GM21390 (cell line): ENCODE results near the gene HBEGF.

ENCODE experiments used
- ATAC-seq: cut with Tn5 transposase; IDR thresholded peaks from one replicate; pipeline ENCODE4 v1.9.1; 2021; ENCODE audit not compliant: unreplicated experiment

The HBEGF gene

GRCh38 chr5:140338336-140338735, 8.1 kb downstream of the HBEGF start:
- no peak for ATAC-seq

- no peak for ATAC-seq
Measured at GRCh38 chr5:140337880-140338279, 8.5 kb downstream of the HBEGF start.

- no peak for ATAC-seq
Measured at GRCh38 chr5:140336388-140336787, 10.0 kb downstream of the HBEGF start.

- no peak for ATAC-seq
Measured at GRCh38 chr5:140331638-140332037, 14.8 kb downstream of the HBEGF start.

GRCh38 chr5:140329739-140330481, 16.5 kb downstream of the HBEGF start:
- no peak for ATAC-seq

GRCh38 chr5:140328036-140328764, 18.2 kb downstream of the HBEGF start:
- ATAC-seq = no peak

- no peak for ATAC-seq
Measured at GRCh38 chr5:140327589-140327988, 18.8 kb downstream of the HBEGF start.

GRCh38 chr5:140325486-140325885, 20.9 kb downstream of the HBEGF start:
- no peak for ATAC-seq

- no peak for ATAC-seq
Measured at GRCh38 chr5:140324617-140325241, 21.7 kb downstream of the HBEGF start.

- no peak for ATAC-seq
Measured at GRCh38 chr5:140324041-140324600, 22.3 kb downstream of the HBEGF start.

GRCh38 chr5:140322751-140323731, 23.4 kb downstream of the HBEGF start:
- ATAC-seq = no peak

GRCh38 chr5:140321796-140322195, 24.6 kb downstream of the HBEGF start:
- no peak for ATAC-seq

- no peak for ATAC-seq
Measured at GRCh38 chr5:140319833-140320232, 26.6 kb downstream of the HBEGF start.

GRCh38 chr5:140318792-140319191, 27.6 kb downstream of the HBEGF start:
- ATAC-seq = no peak

- no peak for ATAC-seq
Measured at GRCh38 chr5:140317859-140318258, 28.5 kb downstream of the HBEGF start.

GRCh38 chr5:140312791-140313189, 33.6 kb downstream of the HBEGF start:
- ATAC-seq = no peak

- ATAC-seq = no peak
Measured at GRCh38 chr5:140312067-140312790, 34.2 kb downstream of the HBEGF start.

- no peak for ATAC-seq
Measured at GRCh38 chr5:140311011-140311467, 35.4 kb downstream of the HBEGF start.

GRCh38 chr5:140310434-140310833, 36.0 kb downstream of the HBEGF start:
- ATAC-seq = no peak
